HG03064 (cell line): ENCODE results near the gene ELF2.
"Not testable (repeated sequence)": the region's sequence is repeated elsewhere in the genome, so short reads cannot be mapped to it uniquely, and the experiment has no call there.

Experiments
- ATAC-seq: cut with Tn5 transposase; IDR thresholded peaks from one replicate; pipeline ENCODE4 v1.9.1; 2021; ENCODE audit warnings: low read depth; ENCODE audit not compliant: unreplicated experiment

The ELF2 gene

DNA sequence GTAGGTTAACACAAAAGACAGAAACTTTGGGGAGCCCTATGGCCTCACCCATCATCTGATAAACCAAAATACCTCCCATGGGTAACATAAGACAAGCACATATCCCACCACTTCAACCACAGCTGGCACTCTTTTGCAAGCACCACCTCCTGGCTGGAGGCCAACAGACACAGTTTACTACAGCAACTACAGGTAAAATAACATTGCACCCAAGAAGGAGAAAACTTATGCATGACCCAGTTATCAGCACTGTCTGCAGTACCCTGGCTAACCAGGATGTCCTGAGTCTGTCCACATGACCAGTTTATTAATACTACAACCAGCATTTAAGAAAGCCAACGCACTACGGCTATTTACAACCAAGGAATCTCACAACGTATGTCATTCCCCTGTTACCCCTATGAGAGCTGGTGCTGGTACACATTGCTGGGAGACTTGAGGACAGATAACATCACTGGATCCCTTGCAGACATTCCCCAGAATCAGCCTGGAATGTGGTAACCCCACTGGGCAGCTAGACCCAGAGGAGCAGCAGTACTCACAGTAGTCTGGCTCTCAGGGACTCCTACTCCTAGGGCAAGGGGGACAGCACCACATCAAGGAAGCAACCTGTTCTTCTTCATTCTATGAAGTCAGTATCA lies 32.0 kb downstream of the ELF2 start:
- no peak for ATAC-seq

DNA sequence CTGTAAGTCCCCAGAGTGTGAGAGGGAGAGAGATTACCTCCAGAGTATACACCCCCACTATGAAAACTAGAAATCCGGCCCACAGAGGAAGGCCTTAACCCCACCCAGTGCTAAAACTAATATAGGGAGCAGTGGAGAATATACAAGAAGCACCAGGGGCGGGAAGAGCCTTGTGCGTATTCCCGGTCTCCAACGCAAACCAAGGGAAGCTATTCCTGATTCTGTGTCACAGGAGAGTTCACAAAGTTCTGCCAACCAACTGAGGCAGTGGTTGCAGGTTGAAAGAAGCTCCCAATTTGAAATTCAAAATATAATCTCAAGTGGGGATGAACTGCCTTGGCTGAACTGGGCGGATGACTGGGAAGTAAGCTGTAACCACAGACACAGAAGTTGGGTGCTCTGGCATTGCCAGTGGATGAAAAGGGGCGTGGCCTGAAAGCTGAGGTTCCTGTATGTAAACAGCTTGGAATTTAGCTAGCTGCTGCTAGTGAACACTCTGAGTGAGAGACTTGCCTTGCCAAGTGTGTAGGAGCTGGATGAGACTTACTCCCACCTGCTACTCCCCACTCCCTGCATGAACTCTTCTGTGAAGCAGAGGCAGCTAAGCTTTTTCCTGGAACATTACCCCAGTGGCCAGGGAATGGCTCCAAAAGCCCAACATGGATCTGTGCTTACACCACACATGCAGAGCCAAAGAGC lies 32.7 kb downstream of the ELF2 start:
- no peak for ATAC-seq

DNA sequence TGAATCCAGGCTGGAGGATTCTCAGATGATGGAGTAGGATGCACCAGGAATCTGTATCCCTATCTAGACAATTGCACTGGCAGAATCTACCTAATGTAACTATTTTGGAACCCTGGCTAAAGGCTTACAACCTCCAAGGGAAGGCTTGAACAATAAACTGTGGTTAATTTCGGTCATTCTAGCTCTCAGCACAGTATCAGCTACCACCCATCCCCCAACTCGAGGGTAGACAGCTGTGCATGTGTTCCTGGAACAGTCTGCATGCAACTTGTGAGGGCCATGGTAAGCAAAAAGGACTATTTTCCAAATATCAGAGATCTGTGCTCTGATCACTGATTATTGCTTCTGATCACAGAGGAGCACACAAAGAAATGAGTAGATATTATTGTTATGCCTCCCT lies 34.0 kb downstream of the ELF2 start:
- ATAC-seq, result no peak

DNA sequence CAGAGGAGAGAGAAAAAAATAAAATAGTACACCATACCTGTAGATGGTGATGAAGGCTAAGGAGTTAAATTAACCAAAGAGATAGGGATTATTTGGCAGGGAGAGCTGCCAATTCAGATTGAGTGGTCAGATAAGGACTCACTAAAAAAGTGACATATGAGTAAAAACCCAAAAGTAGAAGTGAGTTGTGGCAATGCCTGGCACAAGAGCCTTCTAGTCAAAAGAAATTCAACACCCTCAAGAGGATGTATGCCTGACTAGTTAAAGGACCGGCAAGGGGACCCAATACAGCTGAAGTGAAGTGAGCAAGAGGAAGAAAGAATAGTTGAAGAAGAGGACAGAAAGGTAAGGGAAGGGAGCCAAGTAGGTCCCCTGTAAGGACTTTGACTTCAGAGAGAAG lies 34.9 kb downstream of the ELF2 start:
- peak; percentile 95 for ATAC-seq

DNA sequence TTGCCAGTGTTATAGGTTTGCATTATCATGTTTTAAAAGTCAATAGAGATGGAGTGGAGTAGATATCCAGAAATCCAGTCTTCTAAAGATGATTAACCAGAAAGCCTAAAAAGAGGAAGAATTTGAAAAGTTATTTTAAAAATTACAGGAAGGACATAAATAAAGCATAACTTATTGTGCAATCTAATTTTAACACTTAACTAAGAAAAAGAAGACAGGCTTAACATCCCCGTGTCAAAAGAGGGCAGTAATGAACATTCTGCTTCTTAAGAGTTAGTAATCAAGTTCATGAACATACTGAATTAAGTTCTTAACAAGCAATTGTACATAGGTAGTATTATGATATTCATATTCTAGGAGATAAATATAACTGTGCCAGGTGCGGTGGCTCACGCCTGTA lies 39.3 kb downstream of the ELF2 start:
- no peak for ATAC-seq

DNA sequence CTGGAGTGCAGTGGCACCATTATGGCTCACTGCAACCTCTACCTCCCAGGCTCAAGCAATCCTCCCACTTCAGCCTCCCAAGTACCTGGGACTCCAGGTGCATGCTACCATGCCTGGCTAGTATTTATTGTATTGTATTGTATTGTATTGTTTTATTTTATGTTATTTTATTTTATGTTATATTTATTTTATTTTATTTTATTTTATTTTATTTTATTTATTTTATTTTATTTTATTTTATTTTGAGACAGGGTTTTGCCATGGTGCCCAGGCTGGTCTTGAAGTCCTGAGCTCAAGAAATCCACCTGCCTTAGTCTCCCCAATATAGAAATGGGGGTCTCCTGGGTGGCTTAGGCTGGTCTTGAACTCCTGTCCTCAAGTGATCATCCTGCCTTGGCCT lies 42.6 kb downstream of the ELF2 start:
- no peak for ATAC-seq

DNA sequence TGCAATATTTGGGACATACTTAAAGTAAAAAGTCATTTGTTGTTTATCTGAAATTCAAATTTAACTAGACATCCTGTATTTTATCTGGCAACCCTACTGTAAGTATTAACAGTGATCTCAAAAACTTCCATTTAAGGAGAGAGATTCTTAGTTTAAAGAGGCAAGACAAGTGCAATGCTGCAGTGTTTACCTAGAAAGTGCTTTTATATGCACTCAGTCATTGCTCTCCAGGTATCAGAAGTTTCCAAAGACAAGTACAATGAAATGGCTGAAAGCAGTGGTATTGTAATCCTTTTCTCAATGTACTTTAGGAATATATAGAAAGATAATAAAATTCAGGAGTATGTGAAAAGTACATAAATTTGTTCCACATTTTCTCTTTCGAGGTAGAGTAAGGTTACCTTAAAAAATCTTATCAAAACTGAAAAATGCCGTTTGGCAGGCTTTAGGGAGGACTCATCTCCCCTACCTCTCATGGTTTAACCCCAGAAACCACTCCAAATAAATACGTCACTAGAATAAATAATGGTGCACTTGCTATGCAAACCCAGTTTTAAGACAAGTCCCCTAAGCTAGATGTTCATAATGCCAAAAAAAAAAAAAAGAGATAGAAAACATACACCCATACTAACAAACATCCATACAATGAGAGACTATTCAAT lies 45.7 kb downstream of the ELF2 start:
- no peak for ATAC-seq

DNA sequence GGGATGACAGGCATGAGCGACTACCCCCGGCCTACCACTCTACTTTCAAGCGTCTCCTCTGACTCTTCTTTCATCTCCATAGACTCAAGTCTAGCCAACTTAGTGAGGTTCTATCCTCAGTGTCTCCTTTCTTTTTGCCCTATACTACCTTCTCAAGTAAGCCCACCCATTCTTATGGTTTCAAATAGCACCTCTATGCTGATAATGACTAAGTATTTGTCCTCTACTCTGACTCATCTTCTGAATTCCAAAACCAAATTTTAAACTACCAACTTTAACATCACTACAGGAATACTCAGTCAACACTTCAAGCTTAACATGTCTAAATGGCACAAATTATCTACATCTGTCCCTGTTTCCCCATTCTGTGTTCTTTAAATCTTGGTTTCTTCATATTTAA lies 47.8 kb downstream of the ELF2 start:
- no peak for ATAC-seq

DNA sequence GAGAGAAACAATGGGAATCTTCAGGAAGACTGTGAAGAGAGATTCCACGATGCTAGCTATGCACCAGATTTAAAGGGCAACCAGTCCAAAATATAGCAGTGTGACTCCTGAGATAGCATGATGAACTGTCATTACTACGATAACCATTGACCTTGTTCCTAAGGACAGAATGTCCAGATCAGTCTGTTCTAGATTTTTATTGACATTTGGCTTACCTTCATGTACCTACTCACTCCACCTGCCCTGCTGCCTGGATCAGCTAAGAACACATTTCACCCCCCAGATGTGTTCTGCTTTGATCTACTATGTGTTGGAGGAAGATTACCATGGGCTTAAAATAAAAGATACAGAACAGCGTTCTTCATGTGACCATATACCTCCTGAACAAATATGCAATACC lies 50.1 kb downstream of the ELF2 start:
- no peak for ATAC-seq

DNA sequence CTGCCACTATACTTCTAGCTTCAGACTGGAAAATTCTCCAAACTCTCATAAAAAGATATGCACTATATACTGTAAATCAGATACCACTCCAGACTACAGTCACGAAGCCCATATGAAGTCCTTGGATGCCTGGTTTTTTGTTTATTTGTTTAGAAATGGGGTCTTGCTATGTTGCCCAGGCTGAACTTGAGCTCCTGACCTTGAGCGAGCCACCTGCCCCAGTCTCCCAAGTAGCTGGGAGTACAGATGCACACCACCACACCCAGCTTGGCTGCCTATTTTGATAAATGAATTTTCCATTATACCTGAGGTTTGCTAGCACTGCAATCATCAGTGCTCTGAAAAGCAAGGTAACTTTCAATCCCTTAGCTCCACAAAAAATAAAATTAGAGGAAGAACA lies 53.1 kb downstream of the ELF2 start:
- ATAC-seq, result no peak

DNA sequence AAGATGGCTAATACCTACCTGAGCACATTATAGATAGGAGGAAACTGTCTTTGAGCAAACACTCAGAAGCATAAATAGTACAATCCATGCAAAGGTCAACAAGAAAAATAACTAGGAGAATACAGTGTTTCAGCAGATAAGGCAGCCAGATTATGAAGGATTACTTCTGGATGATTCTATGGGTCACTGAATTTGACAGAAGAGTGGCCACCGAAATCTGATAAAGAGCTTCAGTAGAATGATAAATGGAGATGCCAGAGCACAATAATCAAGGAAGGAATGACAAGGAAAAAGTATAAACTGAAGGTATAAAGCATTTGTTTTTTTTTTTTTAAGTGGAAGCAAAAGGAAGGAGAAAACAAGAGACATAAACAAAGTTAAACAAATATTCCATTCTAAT lies 58.7 kb downstream of the ELF2 start:
- no peak for ATAC-seq

DNA sequence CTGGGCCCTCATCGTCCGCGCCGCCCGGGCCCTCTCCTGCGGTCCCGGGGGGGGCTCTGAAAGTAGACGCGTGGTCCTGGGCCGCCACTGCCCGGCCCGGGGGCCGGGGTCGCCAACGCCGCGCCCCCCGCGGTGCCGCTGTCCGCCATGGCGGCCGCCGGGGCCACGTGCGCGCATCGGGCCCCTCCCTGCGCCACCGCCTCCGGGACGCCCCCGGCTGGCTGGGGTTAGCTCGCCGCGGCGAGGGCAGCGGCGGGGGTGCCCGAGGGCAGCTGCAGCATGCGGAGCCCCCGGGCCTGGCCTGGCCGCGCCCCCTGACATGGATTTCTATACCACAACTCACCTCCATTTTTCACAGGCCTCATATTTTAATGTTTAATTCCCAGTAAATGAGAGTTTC lies 61.8 kb downstream of the ELF2 start:
- ATAC-seq, result no peak

DNA sequence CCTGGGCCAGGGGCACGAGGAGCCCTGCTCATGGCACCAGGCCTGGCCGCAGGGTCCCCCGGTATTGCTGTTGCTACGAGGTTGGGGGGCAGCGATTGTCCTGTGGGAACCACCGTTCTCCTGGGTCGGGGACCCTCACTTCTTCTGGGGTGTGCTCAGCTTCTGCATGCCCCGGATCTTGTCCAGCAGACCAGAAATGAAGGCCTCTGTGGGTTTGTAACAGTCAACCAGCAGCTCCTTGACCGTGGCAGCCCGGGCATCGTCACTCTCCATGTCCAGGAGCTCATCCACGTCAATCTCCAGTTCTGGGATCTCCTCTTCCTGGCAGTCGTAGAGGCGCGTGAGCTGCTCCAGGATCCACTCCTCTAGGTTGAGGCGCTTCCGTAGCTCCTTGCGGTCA lies 62.2 kb downstream of the ELF2 start:
- not testable (repeated sequence) for ATAC-seq

DNA sequence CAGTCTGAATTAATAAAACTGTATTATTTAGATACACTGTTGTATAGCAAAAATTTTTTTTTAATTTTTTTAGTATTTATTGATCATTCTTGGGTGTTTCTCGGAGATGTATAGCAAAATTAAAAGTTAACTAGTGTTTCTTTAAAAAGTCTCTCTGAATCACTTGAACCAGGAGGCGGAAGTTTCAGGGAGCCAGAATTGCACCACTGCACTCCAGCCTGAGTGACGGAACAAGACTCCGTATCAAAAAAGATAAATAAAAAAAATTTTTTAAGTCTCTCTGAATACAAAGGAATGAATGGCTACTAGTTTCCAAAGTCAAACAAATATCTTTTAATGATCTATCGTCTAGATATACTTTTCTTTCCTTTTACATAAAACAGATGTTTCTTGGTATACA lies 64.4 kb downstream of the ELF2 start:
- no peak for ATAC-seq

DNA sequence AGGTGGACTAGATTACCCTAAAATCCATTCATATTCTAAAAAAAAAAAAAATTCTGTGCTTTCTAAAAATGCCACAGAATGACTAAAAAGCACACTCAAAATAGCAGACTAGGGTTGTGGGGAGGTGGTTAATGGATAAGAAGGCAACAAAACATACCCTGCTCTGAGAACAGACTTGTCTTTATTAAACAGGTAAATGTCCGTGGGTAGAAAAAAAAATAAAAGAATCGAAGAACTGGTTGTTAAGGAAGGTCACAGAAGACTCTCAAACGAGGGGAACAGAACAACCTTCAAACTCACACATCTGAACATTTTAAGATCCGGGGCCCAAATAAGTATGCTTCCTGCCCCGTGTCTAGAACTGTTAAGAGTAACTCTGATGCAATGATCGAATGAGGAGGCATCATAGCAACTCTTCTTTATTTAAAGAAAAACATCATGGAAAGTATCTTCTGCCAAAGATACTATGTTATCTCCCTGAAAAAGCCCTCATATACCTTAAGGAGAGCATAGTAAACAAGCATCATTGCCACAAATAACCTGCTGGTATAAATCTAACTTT lies 68.4 kb downstream of the ELF2 start:
- ATAC-seq, result no peak

DNA sequence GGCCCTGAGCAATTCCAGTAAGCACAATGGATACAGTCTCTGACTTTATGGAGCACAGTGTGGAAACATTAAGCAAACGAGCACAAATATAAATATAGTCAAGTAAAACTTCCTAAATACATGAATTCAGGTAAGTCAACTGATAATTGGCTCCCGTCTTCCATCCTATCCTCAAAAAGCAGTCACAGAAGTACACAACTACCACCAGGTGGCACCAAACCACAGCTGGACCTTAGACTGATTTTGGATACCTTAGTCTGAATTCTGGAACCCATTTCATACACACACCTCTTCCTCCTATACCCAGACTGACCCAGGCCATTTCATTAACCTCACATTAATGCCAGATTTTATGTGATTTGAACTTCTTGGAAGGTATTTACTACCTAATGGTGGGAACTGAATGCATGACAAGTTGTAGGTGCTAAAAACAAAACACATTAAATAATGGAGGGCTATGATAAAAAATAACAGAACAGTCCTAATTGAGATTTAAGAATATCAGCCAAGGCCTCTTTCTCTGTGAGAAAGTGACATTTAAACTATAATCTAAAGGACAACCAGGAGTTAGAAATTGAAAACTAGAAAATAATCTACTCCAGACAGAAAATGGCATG lies 77.5 kb downstream of the ELF2 start:
- peak; percentile 76 for ATAC-seq

DNA sequence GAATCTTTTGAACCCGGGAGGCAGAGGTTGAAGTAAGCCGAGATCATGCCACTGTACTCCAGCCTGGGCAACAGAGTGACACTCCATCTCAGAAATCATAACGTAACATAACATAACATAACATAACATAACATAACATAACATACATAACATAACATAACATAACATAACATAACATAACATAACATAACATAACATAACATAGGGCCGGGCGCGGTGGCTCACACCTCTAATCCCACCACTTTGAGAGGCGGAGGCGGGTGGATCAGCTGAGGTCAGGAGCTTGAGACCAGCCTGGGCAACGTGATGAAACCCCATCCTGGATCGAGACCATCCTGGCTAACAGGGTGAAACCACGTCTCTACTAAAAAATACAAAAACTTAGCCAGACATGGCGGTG lies 84.7 kb downstream of the ELF2 start:
- ATAC-seq, result no peak

DNA sequence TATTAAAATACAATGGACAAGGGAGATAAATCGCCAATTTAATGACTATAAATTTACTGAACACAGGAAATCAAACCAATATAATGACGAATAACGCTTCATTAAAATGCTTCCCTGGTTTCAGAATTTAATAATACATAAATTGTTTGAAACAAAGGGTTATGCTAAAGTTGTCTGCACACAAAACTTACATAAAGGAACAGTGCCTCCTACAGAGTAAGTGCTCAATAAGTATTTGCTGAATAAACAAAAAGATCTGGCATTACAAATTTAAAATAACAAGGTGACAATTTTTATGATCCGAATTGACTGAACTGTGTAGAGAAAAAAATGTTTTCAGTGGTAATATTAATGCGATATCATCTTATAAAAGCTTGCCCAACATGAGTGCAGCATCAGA lies 91.9 kb downstream of the ELF2 start:
- no peak for ATAC-seq

DNA sequence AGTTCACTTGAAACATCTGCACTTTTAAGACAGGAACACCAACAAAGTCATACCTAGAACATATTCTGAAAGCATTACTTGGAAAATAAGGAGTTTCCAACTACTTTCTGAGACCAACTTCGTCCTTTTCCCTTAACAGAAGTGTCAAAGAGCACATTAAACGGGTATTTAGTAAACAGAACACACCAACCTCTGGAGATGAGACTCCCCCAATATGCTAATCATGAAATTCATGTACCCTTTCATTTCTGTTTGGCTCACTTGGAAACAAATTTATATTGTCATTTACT lies 92.3 kb downstream of the ELF2 start:
- ATAC-seq, result no peak

DNA sequence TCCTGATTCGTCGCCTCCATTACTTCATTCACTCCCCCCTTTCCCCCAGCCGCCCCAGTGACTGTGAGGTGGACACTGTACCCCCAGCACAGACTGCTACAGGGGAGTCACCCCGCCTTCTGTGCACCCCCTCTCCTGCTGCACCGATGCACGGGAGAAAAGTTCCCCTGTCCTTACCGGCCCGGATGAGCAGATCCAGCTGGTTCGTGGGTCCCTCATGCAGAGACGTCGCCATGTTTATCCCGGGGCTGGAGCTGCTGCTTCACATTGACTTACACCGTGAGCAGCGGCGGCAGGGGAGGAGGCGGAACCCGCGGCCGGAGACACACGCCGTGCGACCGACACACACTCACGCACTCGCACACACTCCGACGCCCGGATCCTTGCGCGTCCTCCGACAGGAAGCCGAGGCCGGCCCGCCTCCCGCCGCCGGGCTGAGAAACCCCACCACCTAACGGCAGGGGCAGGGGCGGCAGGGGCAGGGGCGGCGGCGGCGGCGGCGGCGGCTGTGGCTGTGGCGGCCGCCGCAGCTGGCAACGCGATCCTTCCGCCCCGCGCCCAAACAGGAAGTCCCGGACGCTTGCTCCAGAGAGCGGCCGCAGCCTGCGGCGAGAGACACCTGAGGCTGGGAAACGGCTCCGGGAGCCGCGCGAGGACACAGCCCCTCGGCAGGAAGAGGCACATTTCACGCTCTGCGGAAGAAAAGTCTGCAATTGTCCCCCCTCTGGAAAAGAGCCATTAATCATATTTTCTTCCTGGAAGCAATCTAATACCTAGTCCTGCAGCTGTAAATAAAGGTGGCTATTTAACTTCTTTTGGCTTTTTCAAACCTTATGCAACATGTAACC lies 92.8 kb downstream of the ELF2 start:
- peak; percentile 55 for ATAC-seq

DNA sequence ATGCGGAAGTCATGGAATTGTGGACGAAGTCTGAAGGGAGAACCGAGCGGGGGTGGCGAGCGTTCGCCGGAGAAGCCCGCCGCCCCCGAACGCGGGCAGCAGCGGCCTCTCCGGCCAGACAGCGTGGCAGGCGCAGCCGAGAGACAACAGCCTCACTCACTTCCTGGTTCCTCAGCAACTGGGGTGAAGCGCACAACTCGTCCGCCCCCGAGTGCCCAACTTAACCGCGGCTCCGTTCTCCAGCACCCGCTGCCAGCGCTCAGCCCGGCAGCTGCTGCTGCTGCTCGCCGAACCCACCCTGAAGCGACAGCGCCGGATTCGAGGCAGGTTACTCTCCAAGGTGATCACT lies 93.4 kb downstream of the ELF2 start:
- peak; percentile 30 for ATAC-seq
